ENCODE data around the gene TBC1D22A. TPM values are rescaled to one million over a fixed set of nuclear protein-coding genes. Genes with fewer than 3 reads are reported as not detected.
"Not testable (repeated sequence)": the region's sequence is repeated elsewhere in the genome, so short reads cannot be mapped to it uniquely, and the experiment has no call there.

The TBC1D22A gene
- total RNA-seq, 4 donors from 2014 or later: 31.2 to 111 (median 41.8) TPM

DNA sequence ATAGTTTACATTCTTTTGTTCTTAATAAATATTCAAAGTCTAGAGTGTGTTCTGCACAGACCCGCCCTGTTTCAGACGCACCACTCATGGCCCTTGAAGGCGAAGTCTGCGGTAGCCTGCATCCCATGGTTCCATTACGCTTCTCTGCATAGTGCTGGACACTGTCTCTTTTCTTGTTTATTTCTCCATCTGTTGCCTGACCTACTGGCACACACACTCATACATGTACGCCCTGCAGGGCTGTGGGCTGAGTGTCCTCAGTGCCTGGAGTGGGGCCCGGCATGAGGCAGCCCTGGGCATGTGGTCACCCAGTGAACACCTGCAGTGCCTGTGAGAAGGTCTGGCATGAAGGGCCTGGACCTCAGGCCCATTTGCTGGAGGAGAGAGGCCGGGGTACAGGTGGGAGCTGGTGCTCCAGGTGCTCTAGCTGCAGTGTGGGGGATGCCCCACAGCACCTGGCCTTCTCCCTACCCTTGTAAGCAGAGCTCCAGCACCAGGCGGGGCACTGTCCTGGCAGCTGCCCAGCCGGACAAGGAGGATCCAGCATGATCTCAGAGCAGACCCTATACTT lies 404.1 kb downstream of the TBC1D22A start:
- Histone ChIP-seq H3K36me3 (no peaks in the 10 kb centered on the region), H3K27me3 (no peaks in the 10 kb centered on the region), H3K27ac (no peak overlapping the region), H3K4me1 (no peaks in the 10 kb centered on the region), H3K9me3 (no peaks in the 10 kb centered on the region), H3K4me3 (no peak overlapping the region)
- WGBS, 2 donors (ENCODE audit: low coverage in 1 of 2): 94 to 97% methylated on average over 6 to 9 of the region's 10 CpGs
- TF ChIP-seq POLR2A (IDR thresholded peaks at IDR 0.05): no peak
- TF ChIP-seq, protein P1, sequence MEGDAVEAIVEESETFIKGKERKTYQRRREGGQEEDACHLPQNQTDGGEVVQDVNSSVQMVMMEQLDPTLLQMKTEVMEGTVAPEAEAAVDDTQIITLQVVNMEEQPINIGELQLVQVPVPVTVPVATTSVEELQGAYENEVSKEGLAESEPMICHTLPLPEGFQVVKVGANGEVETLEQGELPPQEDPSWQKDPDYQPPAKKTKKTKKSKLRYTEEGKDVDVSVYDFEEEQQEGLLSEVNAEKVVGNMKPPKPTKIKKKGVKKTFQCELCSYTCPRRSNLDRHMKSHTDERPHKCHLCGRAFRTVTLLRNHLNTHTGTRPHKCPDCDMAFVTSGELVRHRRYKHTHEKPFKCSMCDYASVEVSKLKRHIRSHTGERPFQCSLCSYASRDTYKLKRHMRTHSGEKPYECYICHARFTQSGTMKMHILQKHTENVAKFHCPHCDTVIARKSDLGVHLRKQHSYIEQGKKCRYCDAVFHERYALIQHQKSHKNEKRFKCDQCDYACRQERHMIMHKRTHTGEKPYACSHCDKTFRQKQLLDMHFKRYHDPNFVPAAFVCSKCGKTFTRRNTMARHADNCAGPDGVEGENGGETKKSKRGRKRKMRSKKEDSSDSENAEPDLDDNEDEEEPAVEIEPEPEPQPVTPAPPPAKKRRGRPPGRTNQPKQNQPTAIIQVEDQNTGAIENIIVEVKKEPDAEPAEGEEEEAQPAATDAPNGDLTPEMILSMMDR (IDR thresholded peaks at IDR 0.05): no peak
- no peak for TF ChIP-seq EP300 (IDR thresholded peaks at IDR 0.05; ENCODE audit: low read depth)
- TF ChIP-seq POLR2AphosphoS5 (IDR thresholded peaks at IDR 0.05): no peak
- intact Hi-C loops (cut with DNase I; ENCODE audit: low total_unique reads) (no loop called here), in situ Hi-C loops (cut with MboI; ENCODE audit: low pct_ligation_motif_present in 1 of 4, low pct_unique_long_range_greater_than_20kb in 1 of 4, low sequenced_read_pairs in 3 of 4) (no loop called here)
- DNase-seq: no peak

DNA sequence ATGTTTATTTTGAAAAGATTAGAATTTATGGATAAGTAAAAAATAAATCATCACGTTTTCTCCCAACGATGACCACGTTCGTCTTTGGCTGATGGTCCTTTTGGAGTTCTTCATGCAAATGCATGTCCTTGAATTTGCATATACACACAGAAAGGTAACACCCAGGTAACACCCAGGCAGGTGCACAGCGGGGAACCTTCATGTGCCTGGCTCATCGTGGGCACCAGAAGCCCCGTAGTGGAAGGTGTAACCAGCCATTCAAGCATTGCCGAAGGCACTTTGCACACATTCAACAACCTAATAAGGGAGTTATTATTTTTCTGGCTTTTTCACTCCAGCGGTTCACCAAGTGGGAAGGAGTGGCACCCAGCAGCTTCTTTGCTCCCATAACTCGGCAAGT lies 404.6 kb downstream of the TBC1D22A start:
- Histone ChIP-seq H3K27ac (no peak overlapping the region), H3K27me3 (no peaks in the 10 kb centered on the region), H3K4me3 (no peak overlapping the region), H3K36me3 (no peaks in the 10 kb centered on the region), H3K9me3 (no peaks in the 10 kb centered on the region), H3K4me1 (no peaks in the 10 kb centered on the region)
- no peak for DNase-seq
- in situ Hi-C loops (cut with MboI; ENCODE audit: low pct_ligation_motif_present in 1 of 4, low pct_unique_long_range_greater_than_20kb in 1 of 4, low sequenced_read_pairs in 3 of 4) (no loop called here), intact Hi-C loops (cut with DNase I; ENCODE audit: low total_unique reads) (no loop called here)
- 89 to 94% methylated on average over 5 to 10 of the region's 10 CpGs for WGBS, 2 donors (ENCODE audit: low coverage in 1 of 2)
- TF ChIP-seq POLR2AphosphoS5 (IDR thresholded peaks at IDR 0.05) (no peak), POLR2A (IDR thresholded peaks at IDR 0.05) (no peak), EP300 (IDR thresholded peaks at IDR 0.05; ENCODE audit: low read depth) (no peak)
- TF ChIP-seq, protein P1 (IDR thresholded peaks at IDR 0.05): no peak

DNA sequence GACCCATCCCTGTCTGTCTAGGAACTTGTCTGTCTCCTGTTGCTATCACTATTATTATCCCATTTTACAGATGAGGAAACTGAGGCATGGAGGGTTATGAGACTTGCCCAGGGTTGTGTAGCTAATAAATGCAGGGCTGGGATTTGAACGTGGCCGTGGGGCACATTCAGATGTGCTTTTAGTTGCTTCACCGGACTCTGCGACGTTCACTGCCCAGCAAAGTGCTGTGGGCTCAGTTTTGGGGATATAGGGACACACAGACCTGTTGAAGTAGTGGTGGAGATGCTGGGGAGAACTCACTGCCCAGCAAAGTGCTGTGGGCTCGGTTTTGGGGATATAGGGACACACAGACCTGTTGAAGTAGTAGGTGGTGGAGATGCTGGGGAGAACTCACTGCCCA lies 405.5 kb downstream of the TBC1D22A start:
- intact Hi-C loops (cut with DNase I; ENCODE audit: low total_unique reads): not testable (repeated sequence)

DNA sequence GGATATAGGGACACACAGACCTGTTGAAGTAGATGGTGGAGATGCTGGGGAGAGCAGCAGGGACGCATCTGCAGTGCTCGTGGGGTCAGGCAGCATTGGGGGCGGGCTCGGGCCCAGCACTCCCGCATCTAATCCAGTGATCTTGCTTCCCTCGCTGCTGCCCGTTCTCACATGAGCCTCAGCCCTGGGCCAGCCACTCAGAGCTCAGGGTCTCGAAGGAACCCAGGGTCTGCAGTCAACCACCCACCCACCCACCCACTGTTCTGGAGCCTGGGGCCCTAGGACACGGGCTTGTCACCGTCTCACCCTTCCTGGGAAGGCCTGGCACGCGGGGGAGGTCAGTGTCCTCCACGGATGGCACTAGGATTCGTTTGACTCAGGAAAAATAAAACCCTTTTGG lies 406.0 kb downstream of the TBC1D22A start:
- intact Hi-C loops (cut with DNase I; ENCODE audit: low total_unique reads): no loop called here
- Histone ChIP-seq H3K4me3 (no peak overlapping the region), H3K27ac (no peak overlapping the region), H3K36me3 (no peaks in the 10 kb centered on the region), H3K4me1 (no peaks in the 10 kb centered on the region), H3K27me3 (no peaks in the 10 kb centered on the region), H3K9me3 (no peaks in the 10 kb centered on the region)
- DNase-seq: peak; percentile 4
- TF ChIP-seq POLR2A (IDR thresholded peaks at IDR 0.05) (no peak), POLR2AphosphoS5 (IDR thresholded peaks at IDR 0.05) (no peak), EP300 (IDR thresholded peaks at IDR 0.05; ENCODE audit: low read depth) (no peak)
- TF ChIP-seq, protein P1 (IDR thresholded peaks at IDR 0.05): no peak
- 96% methylated on average over 14 of the region's 14 CpGs; no CpG with 5 or more reads in 1 of the 2 donors for WGBS, 2 donors (ENCODE audit: low coverage in 1 of 2)
- in situ Hi-C loops (cut with MboI; ENCODE audit: low pct_ligation_motif_present in 1 of 4, low pct_unique_long_range_greater_than_20kb in 1 of 4, low sequenced_read_pairs in 3 of 4): no loop called here

More for the DNA sequence above, 405.5 kb downstream of the TBC1D22A start:
- H3K36me3 ChIP-seq; H3K27ac ChIP-seq; H3K9me3 ChIP-seq; DNase-seq; H3K4me3 ChIP-seq; H3K4me1 ChIP-seq; H3K27me3 ChIP-seq; in situ Hi-C loops (cut with MboI; ENCODE audit: low pct_ligation_motif_present in 1 of 4, low pct_unique_long_range_greater_than_20kb in 1 of 4, low sequenced_read_pairs in 3 of 4): not testable (repeated sequence)
- 98% methylated on average over 6 of the region's 6 CpGs; no CpG with 5 or more reads in 1 of the 2 donors for WGBS, 2 donors (ENCODE audit: low coverage in 1 of 2)

Data from transverse colon (tissue), 4 donors.